NCI-H146 treated with DMSO at 0.1 percent for 48 hours (cell line): ENCODE data around the gene DENND6B.

Source experiments
- DNase-seq: peaks from one replicate; lab custom pipeline; 2025; ENCODE audit not compliant: unreplicated experiment; lab: John Stamatoyannopoulos, UW

DENND6B gene

DNA sequence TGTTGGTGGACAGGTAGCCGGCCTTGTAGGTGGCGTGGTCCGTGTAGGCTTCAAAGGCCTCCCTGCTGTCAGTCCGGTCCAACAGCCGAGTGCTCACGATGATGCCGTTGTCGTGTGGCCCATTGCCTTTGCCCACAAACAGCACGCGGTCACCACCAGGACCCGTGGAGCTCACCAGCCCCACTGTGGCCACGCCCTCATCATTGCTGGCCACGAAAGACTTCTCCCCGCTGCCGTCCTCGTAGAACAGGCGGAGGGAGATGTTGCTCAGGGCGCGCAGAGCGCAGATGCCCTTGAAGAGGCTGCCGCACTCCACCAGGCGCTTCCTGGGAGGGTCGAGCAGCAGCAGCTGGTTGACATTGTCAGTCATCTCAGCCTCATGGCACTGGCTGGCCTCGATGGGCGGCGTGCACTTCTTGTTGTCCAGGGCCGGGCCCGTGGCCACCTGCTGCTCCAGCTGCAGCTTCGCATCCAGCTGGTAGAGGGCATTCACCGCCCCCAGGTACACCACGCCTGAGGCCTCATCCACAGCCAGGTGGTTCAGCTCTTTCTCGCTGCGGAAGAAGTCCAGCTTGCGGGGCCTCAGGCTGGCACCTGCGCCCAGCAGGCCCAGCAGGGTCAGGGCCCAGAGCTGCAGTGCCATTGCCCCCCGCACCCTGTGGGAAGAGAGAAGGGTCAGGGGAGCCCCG lies 36.7 kb downstream of the DENND6B start:
- no peak for DNase-seq

DNA sequence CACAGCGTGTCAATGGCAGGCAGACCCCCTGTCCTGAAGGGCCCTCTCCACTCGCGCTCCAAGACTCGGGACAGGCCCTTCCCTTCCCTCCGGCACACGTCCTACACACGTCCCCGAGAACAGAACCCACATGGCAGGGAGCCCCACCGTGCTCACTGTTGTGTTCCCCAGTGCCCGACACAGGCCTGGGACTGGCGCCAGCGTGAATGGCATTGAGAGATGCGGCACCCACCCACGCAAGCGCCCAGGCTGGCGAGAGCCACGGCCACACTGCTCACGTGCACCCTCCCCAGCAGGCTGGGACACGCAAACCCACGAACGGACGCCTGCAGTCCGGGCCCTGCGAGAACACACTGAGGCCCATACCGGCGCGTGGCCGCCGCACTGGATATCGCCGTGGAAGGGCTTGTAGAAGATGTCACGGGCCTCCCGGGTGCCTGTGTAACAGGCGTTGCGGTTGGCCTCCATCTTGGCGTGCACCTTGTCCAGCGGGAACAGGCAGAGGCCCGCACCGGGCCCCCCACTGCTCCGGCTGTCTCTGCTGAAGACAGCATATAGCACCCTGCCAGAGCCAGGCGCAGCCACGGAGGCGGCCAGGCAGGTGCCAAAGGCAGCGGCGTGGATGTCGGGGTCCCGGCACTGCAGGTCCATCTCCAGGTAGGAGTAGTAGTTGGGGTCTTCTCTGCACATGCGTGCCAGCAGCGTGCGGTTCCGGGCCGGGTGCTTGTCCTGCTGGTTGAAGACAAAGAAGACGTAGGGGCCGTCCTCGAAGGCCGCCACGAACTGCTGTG lies 37.5 kb downstream of the DENND6B start:
- no peak for DNase-seq

DNA sequence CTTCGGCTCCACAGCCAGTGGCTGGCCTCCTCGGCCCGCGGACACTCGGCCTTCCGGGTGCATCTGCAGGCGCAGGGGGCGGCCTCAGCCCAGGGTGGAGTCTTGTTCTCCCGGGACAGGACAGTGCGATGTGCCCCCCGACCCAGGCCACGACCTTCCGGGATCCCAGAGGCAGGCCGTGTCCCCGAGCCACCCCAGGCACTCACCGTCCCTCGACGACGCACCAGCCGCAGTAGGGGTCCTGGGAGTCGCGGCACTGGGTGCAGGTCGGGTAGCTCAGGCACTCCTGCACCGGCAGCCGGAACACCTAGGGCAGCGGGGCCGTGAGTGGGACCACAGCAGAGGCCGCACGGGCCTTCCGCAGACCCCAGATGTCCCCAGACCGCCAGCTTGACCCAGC lies 39.1 kb downstream of the DENND6B start:
- DNase-seq = no peak

DNA sequence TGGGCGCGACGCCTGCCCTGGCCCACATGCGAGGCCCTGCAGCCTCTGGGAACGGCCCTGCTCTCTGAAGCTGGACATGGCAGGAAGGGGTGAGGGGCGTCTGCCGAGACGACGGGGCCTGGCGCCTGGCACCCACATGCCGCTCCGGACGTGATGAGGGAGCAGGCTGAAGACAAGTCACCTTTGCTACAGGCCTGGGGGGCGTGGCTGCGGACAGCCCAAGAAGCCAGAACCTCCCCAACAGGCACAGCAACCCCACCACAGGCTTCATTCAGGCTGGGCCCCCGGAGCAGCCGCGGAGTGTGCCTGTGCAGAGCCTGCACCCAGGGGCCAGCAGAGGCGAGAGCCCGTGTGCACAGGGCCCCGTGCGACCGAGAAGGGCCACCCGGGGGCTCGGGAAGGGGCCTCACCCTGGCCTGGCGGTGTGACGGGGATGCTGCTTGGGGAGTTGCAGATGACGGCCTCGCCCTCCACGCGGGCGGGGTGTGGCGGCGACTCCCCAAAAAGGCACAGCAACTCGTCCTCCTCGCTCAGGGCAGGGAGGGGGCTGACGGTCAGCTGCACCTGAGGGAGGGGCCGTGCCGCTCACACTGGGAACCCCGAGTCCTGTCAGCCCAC lies 40.0 kb downstream of the DENND6B start:
- no peak for DNase-seq

DNA sequence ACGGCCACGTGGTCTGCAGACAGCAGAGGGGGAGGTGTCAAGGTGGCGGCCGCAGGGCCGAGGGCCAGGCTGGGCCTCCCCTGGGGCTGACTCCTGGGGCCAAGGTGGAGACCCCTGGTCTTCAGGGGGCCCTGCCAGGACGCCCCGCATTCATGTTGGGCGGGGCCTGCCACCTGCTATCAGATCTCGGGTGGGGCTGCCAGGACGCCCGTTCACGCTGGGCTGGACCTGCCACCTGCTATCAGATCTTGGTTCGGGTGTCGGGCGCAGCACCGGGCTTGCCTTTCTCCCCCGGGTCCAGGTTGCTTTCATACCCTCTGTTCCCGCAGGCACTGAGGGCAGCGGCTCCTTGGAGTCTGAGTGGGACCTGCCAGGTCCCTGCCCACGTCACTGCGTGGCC lies 40.5 kb downstream of the DENND6B start:
- no peak for DNase-seq

DNA sequence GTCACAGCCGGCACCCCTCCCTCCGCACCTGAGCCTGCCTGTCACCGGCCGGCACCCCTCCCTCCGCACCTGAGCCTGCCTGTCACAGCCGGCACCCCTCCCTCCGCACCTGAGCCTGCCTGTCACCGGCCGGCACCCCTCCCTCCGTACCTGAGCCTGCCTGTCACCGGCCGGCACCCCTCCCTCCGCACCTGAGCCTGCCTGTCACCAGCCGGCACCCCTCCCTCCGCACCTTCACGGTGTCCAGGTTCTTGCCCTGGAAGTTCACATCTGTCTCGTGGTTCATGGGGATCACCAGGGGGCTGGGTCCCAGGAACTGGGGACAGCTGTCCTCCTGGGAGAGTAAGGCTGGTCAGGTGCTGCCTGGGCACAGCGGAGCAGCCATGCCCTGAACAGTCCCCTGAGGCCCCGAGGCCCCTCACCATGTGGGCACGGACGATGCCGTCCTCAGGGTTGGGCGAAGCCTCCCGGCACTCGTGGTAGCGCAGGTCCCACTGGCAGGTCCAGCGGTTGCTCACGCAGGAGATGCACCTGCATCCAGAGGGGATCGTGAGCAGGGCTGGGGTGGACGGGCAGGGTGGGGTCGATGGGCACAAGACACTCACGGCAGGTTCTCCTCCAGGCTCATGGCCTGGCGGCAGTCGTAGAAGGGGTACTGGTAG lies 41.1 kb downstream of the DENND6B start:
- no peak for DNase-seq

DNA sequence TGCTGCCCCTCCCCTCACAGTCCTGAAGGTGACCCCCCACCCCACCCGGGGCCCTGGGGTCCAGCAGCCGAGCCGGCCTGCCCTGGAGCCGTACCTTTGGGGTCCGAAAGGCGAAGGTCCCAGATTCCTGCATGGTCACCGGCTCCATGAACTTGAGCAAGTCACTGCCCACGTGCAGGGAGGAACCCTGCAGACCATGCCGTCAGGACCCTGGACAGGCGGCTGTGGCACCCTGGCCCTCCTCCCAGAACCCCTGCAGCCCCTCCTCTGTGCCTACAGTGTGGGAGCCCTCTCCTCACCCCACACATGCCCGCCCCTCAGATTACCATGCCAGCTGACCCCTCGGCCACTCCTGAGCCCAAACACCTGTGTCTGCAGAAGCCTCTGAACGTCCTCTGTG lies 42.3 kb downstream of the DENND6B start:
- no peak for DNase-seq

DNA sequence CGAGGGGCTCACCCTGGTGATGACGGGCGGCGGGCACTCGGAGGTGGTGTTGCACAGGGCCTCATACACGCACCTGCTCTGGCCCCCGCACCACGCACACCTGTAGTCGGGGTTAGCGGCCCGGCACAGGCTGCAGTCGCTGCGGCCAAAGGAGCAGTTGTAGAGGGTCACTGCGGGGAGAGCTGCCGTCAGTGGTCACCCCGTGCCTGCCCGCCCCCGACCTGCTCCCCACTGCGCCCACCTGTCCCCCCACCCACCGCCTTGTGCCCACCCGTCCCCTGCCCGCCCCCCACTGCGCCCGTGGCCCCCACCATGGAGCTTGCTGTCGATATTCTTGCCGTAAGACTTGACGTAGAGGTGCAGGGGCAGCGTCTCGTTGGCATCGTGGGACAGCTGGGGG lies 43.0 kb downstream of the DENND6B start:
- no peak for DNase-seq

DNA sequence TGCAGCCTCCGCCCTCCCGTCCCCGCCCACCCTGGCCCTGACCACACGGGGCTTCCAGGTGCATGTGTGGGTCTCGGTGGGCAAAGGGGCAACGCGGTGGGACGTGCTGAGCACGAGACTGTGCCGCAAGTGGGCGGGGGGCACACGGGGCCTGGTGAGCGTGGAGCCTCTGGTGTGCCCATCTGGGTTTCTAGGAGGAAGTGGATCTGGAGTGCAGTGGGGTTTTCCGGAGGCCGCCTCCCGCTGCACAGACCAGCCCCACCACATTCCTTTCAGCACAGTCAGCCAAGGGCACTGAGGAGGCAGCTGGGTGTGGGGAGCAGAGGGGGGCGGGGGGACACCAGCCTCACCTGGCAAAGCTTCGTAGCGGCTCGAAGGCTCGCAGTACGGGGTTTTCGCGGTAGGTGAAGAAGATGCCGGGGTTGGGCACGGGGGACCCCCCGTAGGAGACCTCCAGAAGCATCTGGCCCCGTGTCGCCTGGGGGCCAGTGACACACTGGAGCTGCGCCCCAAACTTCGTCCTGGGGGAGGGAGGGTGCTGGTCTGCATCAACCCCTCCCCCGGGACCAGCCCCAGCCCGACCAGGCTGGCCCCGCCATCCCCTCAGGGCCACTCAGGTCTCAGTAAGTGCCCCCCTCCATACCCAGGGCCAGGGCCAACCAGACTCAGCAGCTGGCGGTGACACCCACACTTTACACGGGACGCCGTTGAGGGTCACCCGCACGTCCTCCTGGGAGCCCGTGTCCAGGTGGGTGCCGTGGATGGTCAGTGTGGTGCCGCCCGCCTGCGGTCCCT lies 44.3 kb downstream of the DENND6B start:
- no peak for DNase-seq

DNA sequence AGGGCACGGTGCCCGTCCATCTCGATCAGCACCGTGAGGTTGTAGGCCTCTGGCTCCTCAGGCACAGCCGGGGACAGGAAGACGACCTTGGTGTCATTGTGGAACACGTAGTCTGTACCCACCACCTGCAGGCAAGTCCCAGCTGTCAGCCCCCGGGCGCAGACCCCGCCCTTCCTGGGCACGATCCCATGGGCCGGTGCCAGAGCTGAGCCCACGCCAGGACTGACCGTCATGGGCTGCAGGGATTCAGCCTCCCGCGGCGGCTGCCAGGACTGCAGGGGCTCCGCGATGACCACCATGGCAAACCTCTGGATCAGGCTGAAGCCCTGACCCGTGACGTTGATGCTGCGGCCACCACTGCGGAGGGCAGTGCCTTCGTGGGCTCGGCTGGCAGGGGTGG lies 44.9 kb downstream of the DENND6B start:
- DNase-seq = no peak

DNA sequence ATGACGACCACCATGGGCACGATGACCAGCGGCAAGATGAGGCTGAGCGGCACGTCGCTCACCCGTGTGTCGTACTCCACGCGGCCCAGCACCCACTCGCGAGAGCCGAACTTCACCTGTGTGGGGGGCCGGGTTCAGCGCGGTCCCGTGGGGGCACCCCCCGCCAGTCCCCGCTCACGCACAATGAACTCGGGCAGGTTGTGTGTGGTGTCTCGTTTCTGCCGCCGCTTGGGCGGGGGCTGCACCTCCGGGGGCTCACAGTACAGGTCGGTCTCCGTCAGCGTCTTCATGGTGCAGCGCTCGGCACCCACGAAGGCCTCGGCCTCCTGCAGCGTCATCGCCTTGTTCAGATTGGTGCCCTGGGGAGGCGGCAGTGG lies 45.4 kb downstream of the DENND6B start:
- no peak for DNase-seq

DNA sequence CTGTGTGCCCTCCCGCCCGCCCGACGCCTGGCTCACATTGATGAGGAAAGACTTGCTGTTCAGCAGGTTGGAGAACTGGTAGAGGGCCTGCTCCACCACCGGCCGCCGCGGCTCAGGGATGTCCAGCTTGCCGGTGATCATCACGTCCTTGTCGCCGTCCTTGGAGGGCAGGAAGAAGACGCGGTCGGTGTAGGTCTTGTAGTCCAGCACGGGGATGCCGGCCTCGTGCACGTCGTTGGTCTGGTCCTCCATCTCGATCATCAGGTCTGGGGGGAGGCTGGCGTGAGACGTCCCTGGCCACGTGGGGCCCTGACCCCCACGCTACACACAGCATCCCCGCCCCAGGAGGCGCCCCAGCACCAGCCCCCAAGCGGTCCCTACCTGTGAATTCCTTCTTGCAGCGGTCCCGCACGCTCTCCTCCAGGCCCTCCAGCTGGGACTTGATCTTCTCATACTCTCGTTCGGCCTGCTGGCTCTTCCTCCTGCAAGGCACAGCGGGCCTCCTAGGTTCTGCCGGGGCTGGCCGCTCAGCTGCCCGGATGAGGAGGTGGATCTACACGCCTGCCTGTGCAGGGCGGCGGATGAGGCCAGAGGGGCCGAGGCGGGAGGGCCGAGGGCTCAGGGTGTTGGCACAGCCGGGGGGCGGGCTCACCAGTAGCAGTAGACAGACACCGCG lies 46.0 kb downstream of the DENND6B start:
- DNase-seq = no peak

DNA sequence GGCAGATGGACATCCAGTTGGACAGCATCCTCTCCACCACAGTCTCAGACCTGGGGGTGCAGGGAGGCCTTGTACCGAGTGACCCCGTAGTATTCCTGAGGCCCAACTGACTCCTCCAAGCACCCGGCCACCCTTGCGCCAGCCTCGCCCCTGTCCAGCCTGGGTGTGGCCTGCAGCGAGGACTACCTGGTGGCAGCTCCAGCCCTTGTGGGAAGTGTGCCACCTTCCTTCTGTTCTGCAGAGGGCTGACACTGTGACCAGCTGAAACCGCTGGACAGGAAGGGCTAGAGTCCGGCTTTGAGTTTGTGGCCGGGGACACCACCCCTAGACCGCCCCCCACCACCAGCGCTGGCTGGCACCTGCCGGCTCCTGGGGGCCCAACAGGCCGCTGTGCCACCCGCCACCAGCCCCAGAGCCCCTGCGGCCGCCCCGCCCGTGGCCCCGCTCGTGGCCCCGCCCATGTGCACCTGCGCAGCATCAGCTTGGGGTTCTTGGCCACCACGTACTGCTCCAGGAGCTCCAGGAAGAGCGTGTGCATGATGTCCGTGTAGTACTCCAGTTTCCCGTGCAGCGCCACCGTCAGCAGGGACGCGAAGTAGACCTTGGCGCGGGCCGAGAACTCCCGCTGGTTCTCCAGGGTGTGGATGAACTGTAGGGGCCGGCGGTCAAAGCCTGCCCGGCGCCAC lies 46.6 kb downstream of the DENND6B start:
- DNase-seq = no peak

DNA sequence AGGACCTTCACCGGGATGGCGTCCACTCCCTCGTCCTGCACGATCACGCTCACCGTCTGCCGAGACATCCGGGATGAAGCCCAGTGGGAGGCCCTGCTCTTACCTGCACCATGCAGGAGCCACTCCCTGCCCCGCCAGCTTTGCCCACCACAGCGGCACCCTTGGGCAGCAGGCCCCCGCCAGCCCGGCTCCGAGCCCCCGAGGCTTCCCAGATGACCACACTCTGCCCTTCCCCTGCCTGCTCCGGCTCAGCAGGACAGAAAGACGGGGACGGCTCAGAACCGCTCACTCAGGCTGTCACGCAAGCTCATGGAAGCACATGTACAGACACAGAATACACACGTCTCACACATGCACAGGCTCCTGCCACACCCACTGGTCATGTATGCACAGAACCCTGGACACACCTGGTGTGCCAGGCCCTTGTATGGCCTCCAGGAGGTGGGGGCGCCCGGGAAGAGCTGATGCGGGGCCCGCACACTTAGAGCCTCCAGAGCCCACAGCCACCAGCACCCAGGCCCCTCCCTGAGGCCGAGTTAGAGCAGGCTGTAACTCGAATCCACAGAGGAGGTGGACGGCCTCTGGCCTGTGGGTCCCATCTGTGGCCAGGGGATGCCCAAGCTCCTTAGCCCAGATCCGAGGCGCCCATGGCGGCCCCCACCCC lies 47.7 kb downstream of the DENND6B start:
- no peak for DNase-seq

DNA sequence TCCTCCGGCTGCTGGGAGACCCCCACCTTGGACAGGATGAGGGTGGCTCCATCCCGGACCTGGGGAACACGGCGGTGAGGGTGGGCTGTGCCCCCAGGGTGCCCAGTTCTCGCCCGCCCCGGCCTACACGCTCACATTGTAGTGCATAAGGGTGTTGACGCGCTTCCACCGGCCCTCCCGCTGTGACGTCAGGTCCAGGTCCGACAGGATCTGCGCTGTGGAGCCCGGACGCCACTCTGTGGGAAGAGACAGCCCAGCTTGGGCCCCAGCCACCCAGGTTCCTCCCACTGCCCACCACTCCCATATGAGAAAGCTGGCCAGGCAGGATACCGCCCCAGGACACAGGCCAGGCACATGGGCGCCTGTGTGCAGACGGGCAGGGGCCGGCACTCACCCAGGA lies 48.4 kb downstream of the DENND6B start:
- no peak for DNase-seq

DNA sequence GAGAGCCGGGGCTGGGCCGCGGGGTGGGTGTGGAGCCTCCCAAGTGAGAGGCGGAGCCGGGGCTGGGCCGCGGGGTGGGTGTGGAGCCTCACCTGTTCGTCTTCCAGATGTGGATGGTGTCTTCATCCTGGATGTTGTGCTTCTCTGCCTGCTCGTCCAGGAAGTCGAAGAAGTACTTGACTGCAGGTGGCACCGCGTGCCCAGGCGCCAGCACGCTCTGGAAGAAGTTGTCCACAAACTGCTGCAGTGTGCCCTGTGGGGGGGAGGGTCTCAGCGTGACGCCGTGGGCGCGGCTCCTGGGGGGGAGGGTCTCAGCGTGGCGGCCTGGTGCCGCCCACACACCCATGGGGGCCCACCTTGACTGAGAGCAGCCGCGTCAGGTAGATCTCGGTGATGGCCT lies 49.1 kb downstream of the DENND6B start:
- no peak for DNase-seq

DNA sequence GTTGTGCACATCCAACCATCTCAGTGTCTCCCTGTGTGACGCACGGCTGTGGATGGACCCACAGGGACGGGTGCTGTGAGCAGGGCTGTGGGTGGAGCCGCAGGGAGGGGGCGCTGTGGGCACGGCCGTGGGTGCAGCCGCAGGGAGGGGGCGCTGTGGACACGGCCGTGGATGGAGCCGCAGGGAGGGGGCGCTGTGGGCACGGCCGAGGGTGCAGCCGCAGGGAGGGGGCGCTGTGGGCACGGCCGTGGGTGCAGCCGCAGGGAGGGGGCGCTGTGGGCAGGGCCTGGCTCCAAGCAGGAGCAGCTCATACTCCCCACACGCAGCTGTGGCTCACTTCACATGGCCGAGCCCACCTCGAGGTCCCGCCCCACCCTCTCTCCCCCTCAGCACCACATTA lies 50.7 kb downstream of the DENND6B start:
- DNase-seq = no peak

DNA sequence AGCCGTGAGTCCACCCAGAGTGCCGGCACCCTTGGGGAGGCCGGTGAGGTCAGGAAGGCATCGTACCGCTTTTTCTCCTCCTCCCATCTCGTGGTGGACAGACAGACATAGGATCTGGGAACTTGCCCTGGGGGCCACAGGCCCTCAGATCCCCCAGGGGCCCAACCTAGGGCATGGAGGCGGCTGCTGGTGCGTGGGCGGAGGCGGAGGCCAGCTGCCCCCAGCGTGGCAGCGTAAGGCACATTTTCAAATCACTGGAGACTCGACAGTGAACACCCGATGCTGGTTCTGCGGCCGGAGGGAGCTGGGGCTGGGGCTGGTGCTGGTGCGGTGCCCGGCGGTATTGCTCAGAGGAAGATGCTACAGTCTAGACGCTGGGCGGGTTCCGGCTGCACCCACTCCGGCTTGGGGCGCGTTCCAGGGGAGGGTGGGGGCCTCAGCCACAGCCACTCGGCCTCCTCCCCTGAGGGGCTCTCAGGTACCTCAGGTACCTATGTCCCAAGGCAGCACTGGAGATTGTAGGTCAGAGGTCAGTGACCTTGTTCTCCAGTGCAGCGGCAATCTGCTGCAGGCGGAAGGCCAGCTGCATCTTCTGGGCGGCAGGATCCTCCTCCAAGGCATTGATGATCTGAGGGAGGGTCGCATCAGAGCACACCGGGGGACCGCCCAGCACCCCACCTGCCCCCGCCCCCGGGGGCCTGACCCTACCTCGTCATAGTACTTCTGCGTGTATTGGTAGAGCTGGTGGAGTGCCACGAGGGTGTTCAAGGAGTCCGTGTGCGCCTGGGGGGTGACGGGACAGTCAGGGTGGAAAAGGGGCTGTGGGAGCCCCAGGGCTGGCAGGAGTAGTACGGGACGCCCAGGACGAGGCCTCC lies 51.4 kb downstream of the DENND6B start:
- DNase-seq = no peak
